GM18520 (cell line): Measurements from ENCODE around the gene CMIP.

Source experiments
- ATAC-seq: cut with Tn5 transposase; IDR thresholded peaks from one replicate; pipeline ENCODE4 v1.9.1; 2021; ENCODE audit not compliant: unreplicated experiment

CMIP gene

DNA sequence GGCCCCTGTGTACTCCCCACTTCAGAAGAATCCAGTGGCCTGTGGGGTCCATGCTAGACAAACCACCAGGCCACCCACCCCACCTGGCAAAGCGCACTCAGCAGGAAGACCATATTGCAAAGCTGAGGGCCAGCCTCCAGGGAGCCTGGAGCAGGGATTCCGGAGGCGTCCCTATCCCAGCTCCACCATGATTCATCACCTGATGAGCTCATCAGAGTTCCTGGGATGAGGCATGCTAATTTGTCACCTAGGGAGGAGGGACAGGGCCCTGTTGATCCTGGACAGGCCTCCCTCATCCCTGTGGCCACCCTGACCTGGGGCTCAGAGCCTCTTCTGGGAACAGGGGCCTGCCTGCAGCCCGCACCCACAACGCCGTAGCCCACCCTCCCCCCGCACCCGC is 202.9 kb downstream of the CMIP start:
- no peak for ATAC-seq

- ATAC-seq = no peak
These were observed 205.1 kb downstream of the CMIP start for GRCh38 chr16:81649561-81650184.

DNA sequence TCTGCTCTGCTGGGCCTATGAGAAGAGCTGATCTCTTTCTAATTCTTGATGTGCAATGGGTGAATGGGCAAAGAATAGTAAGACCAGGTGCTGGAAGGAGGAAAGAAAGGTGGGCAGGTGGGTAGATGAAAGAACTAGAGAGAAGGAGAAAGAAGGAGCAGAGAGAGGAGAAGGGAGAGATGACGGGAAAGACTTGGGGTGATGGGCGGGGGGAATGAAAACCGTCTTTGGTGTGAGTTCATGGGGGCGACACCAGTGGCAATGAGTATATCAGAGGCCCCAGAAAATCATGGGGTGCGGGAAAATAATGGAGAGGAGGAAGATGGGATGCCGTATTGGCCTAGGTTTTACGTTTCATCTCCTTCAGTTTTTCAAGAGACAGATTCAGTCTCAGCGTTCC is 205.7 kb downstream of the CMIP start:
- ATAC-seq = no peak

GRCh38 chr16:81650982-81651562 is 206.5 kb downstream of the CMIP start:
- ATAC-seq = no peak

- ATAC-seq = no peak
These were observed 207.4 kb downstream of the CMIP start for GRCh38 chr16:81651758-81652718.

DNA sequence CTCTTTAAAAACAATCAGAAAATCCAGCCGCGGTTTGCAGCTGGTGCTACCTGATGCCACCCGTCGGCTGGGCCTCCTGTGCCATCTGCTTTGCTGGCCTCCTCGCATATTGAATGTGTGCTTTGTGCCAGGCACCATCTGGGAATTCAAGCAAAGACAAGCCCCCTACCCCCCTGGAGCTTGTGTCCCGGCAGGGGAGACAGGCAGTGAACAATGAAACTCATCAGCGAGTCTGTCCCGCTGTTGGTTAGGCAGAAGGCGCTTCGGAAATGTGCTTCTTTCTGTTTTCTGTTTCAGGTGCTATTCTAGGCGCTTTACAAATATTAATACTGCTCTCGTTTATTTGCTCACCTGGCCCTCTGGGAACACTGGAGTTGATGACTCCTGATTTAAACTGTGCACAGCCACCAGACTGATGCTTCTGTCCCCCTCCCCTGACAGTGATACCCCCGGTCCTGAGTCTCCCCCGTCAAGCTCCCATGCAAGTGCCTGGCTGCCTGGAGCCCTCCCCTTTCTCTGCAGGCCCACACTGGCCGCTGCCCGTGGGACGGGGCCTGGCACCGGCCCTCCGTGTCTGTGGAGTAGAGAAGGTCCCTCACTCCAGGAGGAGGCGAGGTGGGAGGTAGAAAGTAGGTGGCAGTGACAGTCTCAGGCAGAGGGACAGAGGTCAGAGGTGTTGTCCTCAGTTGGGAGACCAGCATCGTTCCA is 208.3 kb downstream of the CMIP start:
- ATAC-seq = peak; percentile 42

DNA sequence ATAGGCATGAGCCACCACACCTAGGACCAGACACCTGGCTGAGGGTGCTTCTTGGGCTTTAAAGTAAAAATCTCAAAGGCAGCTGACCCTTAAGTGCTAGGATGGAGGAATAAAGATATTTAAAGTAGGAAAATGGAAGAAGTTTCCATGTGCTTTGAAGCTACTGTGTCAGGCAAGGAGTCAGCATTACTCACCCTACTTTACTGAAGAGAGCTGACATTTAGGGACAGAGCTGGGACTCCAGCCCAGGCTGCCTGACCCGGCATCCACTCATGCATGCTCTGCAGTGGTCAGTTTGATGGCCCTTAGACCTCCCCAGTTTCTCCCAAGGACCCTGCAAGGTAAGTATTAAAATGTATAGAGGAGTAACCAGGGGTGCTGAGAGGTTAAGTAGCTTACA is 209.7 kb downstream of the CMIP start:
- no peak for ATAC-seq

GRCh38 chr16:81655469-81656162 is 211.0 kb downstream of the CMIP start:
- ATAC-seq = no peak

DNA sequence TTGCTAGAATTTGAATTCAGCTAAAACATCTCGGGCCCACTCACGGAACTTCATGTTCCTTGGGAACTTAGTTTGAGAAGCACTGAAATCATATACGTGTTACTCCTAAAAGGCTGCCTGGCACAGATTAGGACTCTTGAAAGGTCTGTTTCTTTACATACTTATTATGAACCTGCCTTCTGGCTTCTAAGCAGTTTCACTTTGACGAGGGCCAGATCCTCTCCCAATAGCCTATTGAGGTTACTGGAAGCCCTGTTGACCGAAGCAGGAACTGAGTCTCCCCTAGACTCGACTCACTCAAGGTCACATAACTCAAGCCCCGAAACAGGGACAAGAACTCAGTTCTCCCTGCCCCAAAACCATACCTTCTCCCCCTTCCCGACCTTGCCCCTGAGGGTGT is 212.6 kb downstream of the CMIP start:
- ATAC-seq = no peak

GRCh38 chr16:81657781-81658180 is 213.2 kb downstream of the CMIP start:
- no peak for ATAC-seq

GRCh38 chr16:81658373-81658772 is 213.8 kb downstream of the CMIP start:
- ATAC-seq = no peak

GRCh38 chr16:81659249-81659648 is 214.6 kb downstream of the CMIP start:
- no peak for ATAC-seq

DNA sequence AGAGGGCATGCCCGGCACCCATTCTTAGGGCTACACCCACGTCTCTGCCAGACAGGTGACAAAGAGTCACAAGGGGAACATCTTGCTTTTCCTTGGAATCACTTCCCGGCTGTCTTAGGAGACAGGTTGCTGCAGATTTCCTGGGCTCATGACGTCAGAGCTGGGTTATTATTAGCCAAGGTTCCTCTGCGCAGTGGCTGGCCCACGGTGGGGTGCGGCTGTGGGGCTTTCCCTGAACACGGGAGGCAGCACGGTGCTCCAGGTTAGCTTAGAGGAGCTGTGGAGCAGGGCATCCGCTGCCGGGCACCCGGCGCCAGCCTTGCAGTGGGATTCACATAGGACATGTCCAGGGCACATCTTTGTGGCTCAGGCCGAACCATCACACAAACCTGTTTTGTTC is 216.5 kb downstream of the CMIP start:
- ATAC-seq = no peak

DNA sequence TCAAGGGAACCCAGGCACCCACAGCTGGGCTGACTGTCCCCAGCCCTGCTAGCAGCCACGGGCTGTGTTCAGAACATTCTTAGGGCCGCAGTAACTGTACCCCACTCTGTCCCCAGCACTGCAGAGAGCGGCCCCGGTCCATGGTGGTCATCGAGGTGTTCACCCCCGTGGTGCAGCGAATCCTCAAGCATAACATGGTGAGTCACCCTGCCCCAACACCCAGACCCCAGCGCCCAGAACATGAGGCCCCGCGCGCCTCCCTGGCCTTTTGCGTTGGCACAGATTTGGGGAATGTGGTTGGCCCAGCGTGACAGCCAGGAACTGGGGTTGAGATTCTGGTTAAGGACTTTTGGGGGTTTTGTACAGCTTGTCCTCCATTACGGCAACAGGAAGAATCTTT is 219.5 kb downstream of the CMIP start:
- no peak for ATAC-seq

GRCh38 chr16:81665588-81665987 is 221.0 kb downstream of the CMIP start:
- no peak for ATAC-seq

DNA sequence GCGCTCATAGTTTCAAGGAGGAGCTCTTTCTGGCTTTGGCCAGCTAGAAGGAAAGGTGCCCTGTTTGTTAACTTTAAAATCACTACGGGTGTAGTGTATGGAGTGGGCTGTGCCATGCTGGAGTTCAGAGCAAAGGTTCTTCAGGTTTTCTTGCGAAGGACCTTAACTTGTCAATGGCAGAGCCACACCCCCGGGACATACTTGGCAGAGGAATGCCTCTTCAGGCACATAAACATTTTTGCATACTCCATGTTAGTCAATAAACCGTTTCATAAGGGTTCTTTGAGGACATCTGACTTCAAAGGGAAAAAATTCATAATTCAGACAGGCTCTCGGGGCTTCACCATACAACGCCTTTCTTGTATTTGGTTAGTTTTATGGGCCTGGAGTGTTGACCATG is 221.5 kb downstream of the CMIP start:
- ATAC-seq = no peak

DNA sequence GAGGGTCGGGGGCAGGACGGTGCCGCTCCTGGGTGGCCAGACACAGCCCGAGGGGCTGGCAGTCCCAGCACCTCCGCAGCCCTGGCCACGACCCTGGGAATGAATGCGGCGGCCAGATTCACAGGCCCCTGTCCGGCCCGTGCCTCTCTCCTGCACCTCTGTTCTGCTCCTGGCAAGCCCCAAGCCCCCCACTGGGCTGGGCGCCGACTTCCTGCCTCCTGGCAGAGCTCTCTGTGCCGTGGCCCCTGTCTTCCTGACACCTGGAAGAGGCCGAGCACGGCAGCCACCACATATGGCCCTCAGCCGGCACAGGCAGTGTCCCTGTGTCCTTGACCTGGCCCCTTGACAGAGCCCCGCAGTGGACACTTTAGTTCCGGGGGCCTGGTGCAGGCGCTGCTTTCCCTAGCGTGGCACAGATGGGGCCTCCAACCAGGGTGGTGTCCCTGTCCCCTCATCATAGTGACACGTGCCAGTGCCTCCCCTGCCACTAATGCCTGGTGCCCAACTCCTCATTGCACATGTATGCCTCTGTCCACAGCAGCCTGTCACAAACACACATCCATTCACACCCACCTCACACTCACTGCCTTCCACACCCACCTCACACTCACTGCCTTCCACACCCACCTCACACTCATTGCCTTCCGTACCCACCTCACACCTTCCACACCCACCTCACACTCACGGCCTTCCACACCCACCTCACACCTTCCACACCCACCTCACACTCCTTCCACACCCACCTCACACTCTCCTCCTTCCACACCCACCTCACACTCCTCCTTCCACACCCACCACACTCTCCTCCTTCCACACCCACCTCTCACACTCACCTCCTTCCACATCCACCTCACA is 223.9 kb downstream of the CMIP start:
- no peak for ATAC-seq

- no peak for ATAC-seq
These were observed 225.1 kb downstream of the CMIP start for GRCh38 chr16:81669473-81670350.
